ENCODE data around the gene HPS1.
A peak's percentile ranks its signal among the peaks of the same experiment; 100 is the strongest.

Gene HPS1

GRCh38 chr10:98419469-98420261 lies 27.1 kb downstream of the HPS1 start:
- TF ChIP-seq, protein P1, sequence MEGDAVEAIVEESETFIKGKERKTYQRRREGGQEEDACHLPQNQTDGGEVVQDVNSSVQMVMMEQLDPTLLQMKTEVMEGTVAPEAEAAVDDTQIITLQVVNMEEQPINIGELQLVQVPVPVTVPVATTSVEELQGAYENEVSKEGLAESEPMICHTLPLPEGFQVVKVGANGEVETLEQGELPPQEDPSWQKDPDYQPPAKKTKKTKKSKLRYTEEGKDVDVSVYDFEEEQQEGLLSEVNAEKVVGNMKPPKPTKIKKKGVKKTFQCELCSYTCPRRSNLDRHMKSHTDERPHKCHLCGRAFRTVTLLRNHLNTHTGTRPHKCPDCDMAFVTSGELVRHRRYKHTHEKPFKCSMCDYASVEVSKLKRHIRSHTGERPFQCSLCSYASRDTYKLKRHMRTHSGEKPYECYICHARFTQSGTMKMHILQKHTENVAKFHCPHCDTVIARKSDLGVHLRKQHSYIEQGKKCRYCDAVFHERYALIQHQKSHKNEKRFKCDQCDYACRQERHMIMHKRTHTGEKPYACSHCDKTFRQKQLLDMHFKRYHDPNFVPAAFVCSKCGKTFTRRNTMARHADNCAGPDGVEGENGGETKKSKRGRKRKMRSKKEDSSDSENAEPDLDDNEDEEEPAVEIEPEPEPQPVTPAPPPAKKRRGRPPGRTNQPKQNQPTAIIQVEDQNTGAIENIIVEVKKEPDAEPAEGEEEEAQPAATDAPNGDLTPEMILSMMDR (conservative IDR thresholded peaks at IDR 0.05; ENCODE audit: control insufficient read depth, insufficient read depth, low read depth, low read length), result no peak
- DNase-seq (ENCODE audit: low read depth), result no peak
- H3K4me3 ChIP-seq (ENCODE audit: control insufficient read depth, low read depth, low read length), result no peak overlapping the region

DNA sequence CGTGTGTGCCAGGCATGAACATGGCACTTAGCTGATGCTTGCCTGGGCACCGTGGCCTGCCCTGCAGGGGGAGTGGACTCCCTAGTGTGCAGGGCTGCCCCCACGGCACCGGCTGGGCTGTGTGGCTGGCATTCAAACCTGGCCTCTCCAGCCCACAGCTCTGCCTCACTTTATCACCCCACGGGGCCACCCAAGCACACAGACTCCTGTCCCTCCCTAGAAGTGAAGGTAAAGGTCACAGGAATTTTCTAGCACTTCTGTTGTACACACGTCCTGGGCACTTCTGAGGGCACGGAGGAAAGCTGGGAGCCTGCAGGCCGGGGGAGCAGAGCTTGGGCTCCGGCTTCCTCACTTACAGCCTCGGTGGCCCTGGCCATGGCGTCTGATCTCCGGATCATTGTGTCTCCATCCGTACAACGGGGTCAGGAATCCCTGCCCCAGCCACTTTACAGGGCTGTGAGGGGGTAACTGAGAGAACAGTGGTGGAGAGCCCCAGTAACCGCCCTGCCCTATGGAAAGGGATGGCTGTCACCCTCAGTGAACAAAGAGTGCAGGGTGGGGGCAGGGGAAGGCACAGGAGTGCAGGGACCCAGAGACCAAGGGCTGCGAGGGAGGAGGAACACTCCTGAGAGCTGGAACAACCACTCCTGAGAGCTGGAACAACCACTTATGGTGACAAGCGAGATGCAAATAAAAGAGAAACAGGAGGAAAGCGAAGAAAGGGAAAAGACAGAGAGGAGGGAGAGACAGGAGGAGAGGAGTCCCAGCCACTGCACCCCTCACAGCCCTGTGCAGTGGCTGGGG lies 27.9 kb downstream of the HPS1 start:
- TF ChIP-seq, protein P1 (conservative IDR thresholded peaks at IDR 0.05; ENCODE audit: control insufficient read depth, insufficient read depth, low read depth, low read length), result no peak
- DNase-seq (ENCODE audit: low read depth), result no peak
- H3K4me3 ChIP-seq (ENCODE audit: control insufficient read depth, low read depth, low read length), result no peak overlapping the region

DNA sequence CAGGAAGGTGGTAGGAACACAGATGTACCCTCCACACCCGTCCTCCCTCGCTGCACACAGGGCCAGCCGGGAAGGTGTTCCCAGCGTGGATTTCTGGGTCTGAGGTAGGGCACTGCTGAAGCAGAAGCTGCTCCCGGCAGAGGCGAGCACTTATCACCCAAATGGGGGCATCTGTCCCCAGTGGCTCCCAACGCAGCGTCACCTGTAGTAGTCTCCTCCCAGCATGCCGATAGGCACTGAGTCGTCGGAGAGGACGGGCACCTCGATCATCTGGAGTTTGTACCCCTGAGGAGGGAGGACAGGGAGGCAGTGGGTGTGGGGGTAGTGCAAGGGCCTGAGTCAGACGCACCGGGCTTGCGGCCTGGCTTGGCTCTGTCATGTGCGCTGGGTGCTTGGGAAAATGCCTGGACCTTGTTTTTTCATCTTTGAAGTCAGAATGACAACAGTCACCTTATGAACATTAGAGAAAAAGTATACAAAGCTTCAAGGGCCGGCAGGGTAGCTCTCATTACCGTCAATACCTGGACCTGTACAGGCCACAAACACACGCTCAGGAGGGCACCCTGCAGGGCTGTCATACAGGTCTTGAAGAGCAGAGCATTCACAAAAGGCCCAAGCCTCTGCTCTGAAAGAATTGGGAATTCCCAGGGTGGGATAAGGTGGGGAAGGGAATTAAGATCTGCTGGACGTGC lies 28.6 kb downstream of the HPS1 start:
- no peak overlapping the region for H3K4me3 ChIP-seq (ENCODE audit: control insufficient read depth, low read depth, low read length)
- TF ChIP-seq, protein P1 (conservative IDR thresholded peaks at IDR 0.05; ENCODE audit: control insufficient read depth, insufficient read depth, low read depth, low read length), result no peak
- DNase-seq (ENCODE audit: low read depth), result no peak

GRCh38 chr10:98417481-98417959 lies 29.2 kb downstream of the HPS1 start:
- no peak overlapping the region for H3K4me3 ChIP-seq (ENCODE audit: control insufficient read depth, low read depth, low read length)
- TF ChIP-seq, protein P1 (conservative IDR thresholded peaks at IDR 0.05; ENCODE audit: control insufficient read depth, insufficient read depth, low read depth, low read length), result no peak
- DNase-seq (ENCODE audit: low read depth), result no peak

GRCh38 chr10:98416606-98417388 lies 29.9 kb downstream of the HPS1 start:
- no peak for DNase-seq (ENCODE audit: low read depth)
- TF ChIP-seq, protein P1 (conservative IDR thresholded peaks at IDR 0.05; ENCODE audit: control insufficient read depth, insufficient read depth, low read depth, low read length), result no peak
- no peak overlapping the region for H3K4me3 ChIP-seq (ENCODE audit: control insufficient read depth, low read depth, low read length)

- DNase-seq (ENCODE audit: low read depth), result peak; percentile 37
- H3K4me3 ChIP-seq (ENCODE audit: control insufficient read depth, low read depth, low read length), result no peak overlapping the region
- TF ChIP-seq, protein P1 (conservative IDR thresholded peaks at IDR 0.05; ENCODE audit: control insufficient read depth, insufficient read depth, low read depth, low read length), result no peak
These were observed 31.0 kb downstream of the HPS1 start for GRCh38 chr10:98415731-98416119.
